Measurements from ENCODE around the gene RGS11. TPM values are rescaled to one million over a fixed set of nuclear protein-coding genes. Genes with fewer than 3 reads are reported as not detected.

Gene RGS11
- total and polyA plus RNA-seq, 11 donors: 1.1 to 19.5 (median 11.8) TPM

GRCh38 chr16:282491-282890, 6.7 kb upstream of the RGS11 start:
- ATAC-seq: no peak
- intact Hi-C loops (cut with DNase I): no loop called here
- 81 to 91% (median 83%) methylated on average over 13 to 22 of the region's 22 CpGs for WGBS, 4 donors

DNA sequence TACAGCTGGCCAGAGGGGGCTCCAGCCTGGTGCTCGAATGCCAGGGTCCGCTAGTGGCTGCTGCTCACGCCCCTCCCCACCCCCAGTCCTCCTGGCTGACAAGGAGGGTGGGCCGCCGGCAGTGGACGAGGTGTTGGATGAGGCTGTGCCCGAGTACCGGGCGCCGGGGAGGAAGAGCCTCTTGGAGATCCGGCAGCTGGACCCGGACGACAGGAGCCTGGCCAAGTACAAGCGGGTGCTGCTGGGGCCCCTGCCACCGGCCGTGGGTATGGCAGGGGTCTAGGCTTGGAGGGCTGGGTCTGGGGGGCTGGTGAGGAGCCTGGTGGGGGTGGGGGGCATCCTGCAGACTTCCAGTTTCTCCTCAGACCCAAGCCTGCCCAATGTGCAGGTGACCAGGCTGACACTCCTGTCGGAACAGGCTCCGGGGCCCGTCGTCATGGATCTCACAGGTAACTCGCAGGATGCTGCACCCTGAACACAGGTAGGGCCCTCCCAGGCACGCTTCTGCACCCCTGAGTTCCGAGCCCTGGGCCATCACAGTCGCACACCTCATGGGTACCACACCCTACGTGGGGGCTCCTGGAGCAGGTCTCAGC, 6.0 kb upstream of the RGS11 start:
- H3K4me3 ChIP-seq: peak overlapping the region in 1 of 12 donors; percentile 56
- peaks cover 0 to 34% (median 8%) of the 10 kb centered on the region in 9 donors for H3K27me3 ChIP-seq
- peaks cover 0 to 5% (median 0%) of the 10 kb centered on the region in 9 donors for H3K36me3 ChIP-seq
- 53 to 68% (median 57%) methylated on average over 10 to 25 of the region's 25 CpGs for WGBS, 4 donors
- peaks cover 0 to 26% (median 8%) of the 10 kb centered on the region in 12 donors for H3K4me1 ChIP-seq
- TF ChIP-seq POLR2A (IDR thresholded peaks at IDR 0.05): no peak
- TF ChIP-seq, protein P1, sequence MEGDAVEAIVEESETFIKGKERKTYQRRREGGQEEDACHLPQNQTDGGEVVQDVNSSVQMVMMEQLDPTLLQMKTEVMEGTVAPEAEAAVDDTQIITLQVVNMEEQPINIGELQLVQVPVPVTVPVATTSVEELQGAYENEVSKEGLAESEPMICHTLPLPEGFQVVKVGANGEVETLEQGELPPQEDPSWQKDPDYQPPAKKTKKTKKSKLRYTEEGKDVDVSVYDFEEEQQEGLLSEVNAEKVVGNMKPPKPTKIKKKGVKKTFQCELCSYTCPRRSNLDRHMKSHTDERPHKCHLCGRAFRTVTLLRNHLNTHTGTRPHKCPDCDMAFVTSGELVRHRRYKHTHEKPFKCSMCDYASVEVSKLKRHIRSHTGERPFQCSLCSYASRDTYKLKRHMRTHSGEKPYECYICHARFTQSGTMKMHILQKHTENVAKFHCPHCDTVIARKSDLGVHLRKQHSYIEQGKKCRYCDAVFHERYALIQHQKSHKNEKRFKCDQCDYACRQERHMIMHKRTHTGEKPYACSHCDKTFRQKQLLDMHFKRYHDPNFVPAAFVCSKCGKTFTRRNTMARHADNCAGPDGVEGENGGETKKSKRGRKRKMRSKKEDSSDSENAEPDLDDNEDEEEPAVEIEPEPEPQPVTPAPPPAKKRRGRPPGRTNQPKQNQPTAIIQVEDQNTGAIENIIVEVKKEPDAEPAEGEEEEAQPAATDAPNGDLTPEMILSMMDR (IDR thresholded peaks at IDR 0.05): no peak
- no peak overlapping the region for H3K27ac ChIP-seq
- intact Hi-C loops (cut with DNase I): no loop called here
- ATAC-seq (no peak), DNase-seq (no peak)
- H3K9me3 ChIP-seq: no peaks in the 10 kb centered on the region

More at GRCh38 chr16:282491-282890, 6.7 kb upstream of the RGS11 start:
- no peak overlapping the region for H3K27ac ChIP-seq
- H3K4me1 ChIP-seq: peaks cover 0 to 26% (median 8%) of the 10 kb centered on the region in 12 donors
- no peaks in the 10 kb centered on the region for H3K9me3 ChIP-seq
- no peak for TF ChIP-seq POLR2A (IDR thresholded peaks at IDR 0.05)
- TF ChIP-seq, protein P1 (IDR thresholded peaks at IDR 0.05): no peak
- H3K4me3 ChIP-seq: no peak overlapping the region
- H3K27me3 ChIP-seq: peaks cover 0 to 32% (median 8%) of the 10 kb centered on the region in 9 donors
- peaks cover 0 to 11% (median 4%) of the 10 kb centered on the region in 9 donors for H3K36me3 ChIP-seq
- no peak for DNase-seq

DNA sequence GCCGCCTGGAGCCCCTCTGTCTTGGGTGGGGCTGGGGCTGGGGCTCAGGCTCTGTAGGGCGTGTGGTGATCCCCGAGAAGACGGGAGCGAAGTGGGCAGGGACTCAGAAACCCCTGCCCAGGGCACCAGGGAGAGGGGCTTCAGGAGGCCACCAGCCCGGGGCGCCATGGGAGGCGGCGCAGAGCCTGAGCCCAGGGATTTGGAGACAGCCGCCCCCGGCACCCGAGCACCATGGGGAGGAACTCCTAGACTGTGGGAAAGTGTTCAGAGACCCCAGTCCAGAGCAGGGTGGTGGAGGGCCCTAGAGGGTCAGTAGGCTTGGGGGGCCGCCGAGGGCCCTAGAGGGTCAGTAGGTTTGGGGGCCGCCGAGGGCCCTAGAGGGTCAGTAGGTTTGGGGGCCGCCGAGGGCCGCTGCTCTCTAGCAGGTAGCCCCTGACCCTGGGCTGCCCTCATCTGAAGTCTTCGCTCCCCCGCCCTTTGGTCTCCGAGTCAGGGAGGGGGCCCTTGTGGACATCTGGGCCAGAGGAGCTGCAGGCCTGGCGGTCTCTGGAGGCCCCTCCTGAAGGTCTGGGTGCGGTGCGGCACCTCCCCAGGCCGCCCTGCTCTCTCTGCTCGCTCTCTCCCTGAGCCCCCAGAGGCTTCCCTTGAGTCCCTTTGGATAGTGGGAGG, 5.4 kb upstream of the RGS11 start:
- no peaks in the 10 kb centered on the region for H3K36me3 ChIP-seq
- H3K27ac ChIP-seq: no peak overlapping the region
- no peak for ATAC-seq
- intact Hi-C loops (cut with DNase I): no loop called here
- no peak for DNase-seq
- H3K9me3 ChIP-seq: no peaks in the 10 kb centered on the region
- TF ChIP-seq, protein P1 (IDR thresholded peaks at IDR 0.05): no peak
- TF ChIP-seq POLR2A (IDR thresholded peaks at IDR 0.05): no peak
- H3K4me3 ChIP-seq: peak overlapping the region; percentile 15 to 58 (median 46)
- peaks cover 0 to 30% (median 8%) of the 10 kb centered on the region in 12 donors for H3K4me1 ChIP-seq
- 43 to 54% (median 44%) methylated on average over 20 to 27 of the region's 27 CpGs for WGBS, 4 donors
- H3K27me3 ChIP-seq: peaks cover 0 to 40% (median 8%) of the 10 kb centered on the region in 9 donors

- Histone ChIP-seq H3K4me1 (peaks cover 0 to 35% (median 8%) of the 10 kb centered on the region in 12 donors), H3K4me3 (peak within 1 kb of the TSS; percentile 15 to 58 (median 46)), H3K9me3 (no peaks in the 10 kb centered on the region), H3K27ac (no peak within 1 kb of the TSS), H3K27me3 (peaks cover 0 to 40% (median 8%) of the 10 kb centered on the region in 9 donors), H3K36me3 (no peaks in the 10 kb centered on the region)
- DNase-seq (peak in 1 of 5 donors; percentile 53), ATAC-seq (no peak)
- intact Hi-C loops (cut with DNase I): no loop called here
- TF ChIP-seq POLR2A (IDR thresholded peaks at IDR 0.05): no peak
- TF ChIP-seq, protein P1 (IDR thresholded peaks at IDR 0.05): no peak
- WGBS, 4 donors: 0 to 20% (median 1%) methylated on average over 3 to 54 of the region's 54 CpGs
These were observed 4.8 kb upstream of the RGS11 start, which contains the start of gene ARHGDIG for GRCh38 chr16:280552-280951. TSS of gene ARHGDIG (plus strand) at chr16:280591. CDS start at chr16:280681, 90 bp downstream.

All from heart left ventricle (tissue), 16 donors.